Temporal lobe (tissue), 2 donors: Measurements from ENCODE around the gene PTPRT. TPM values are rescaled to one million over a fixed set of nuclear protein-coding genes. Genes with fewer than 3 reads are reported as not detected.

ENCODE experiments used
- small RNA-seq: library from RNA; depleted of rRNA; stranded (forward); fragments of <200 nt; gene quantifications from one replicate; pipeline ENCODE3, GENCODE V24; 2014; ENCODE audit warnings: low replicate concordance
- total RNA-seq: library from RNA; depleted of rRNA; stranded (reverse); fragments of >200 nt; gene quantifications from one replicate; pipeline ENCODE4 v1.2.3, GENCODE V29; 2014

The PTPRT gene
- total RNA-seq, 1 donor from 2014 or later: 34.7 TPM

Small RNA genes lying within 50 kb of the gene (small RNA-seq; reads per million reads assigned to genes)
- not detected for gene RN7SKP100
